WTC11 (cell line): ENCODE results near the gene PDPK1. TPM values are rescaled to one million over a fixed set of nuclear protein-coding genes. Genes with fewer than 3 reads are reported as not detected.

Source experiments
- ATAC-seq: fragments of 200-7000 bp; cut with Tn5 transposase; 2 replicates; pipeline ENCODE4 v1.10.0; 2021; ENCODE audit warnings: mild to moderate bottlenecking, moderate library complexity
- CTCF ChIA-PET: fragments of 300-600 bp; sonication (Branson Sonifier 250); formaldehyde crosslinking; loops from one replicate; lab custom pipeline; 2021; ENCODE audit warnings: antibody characterized with exemption; lab: Charles Lee
- POLR2A ChIA-PET: fragments of 350-600 bp; sonication (Branson Sonifier 250); formaldehyde crosslinking; loops from one replicate; lab custom pipeline; 2021; ENCODE audit warnings: antibody characterized with exemption; lab: Charles Lee
- DNase-seq: peaks from one replicate; pipeline ENCODE4 v3.0.0; 2021; ENCODE audit warnings: low spot score
- H3K27ac Mint-ChIP-seq: 2 replicates; pipeline ENCODE4 v1.8.0; 2021; ENCODE audit warnings: mixed read lengths
- H3K27me3 Mint-ChIP-seq: 2 replicates; pipeline ENCODE4 v1.8.0; 2021; ENCODE audit warnings: low read depth, mild to moderate bottlenecking, moderate library complexity, mixed read lengths
- H3K36me3 Mint-ChIP-seq: 2 replicates; pipeline ENCODE4 v1.8.0; 2021; ENCODE audit warnings: mixed read lengths
- H3K4me1 Mint-ChIP-seq: 2 replicates; pipeline ENCODE4 v1.8.0; 2022; ENCODE audit warnings: mixed read lengths
- H3K4me3 Mint-ChIP-seq: 2 replicates; pipeline ENCODE4 v1.8.0; 2021; ENCODE audit warnings: mild to moderate bottlenecking, moderate library complexity, mixed read lengths
- H3K9me3 Mint-ChIP-seq: 2 replicates; pipeline ENCODE4 v1.8.0; 2021; ENCODE audit warnings: mixed read lengths
- AFF4 ChIP-seq: sonication (generic); formaldehyde crosslinking; IDR thresholded peaks from 2 replicates; pipeline ENCODE4 v1.8.1; 2023; ENCODE audit warnings: mild to moderate bottlenecking, missing genetic modification reagents, borderline replicate concordance
- ATF6 ChIP-seq: sonication (generic); formaldehyde crosslinking; IDR thresholded peaks from 2 replicates; pipeline ENCODE4 v1.8.1; 2023; ENCODE audit warnings: mild to moderate bottlenecking, missing genetic modification reagents
- CREB1 ChIP-seq: sonication (generic); formaldehyde crosslinking; IDR thresholded peaks from 2 replicates; pipeline ENCODE4 v1.8.0; 2023; ENCODE audit warnings: mild to moderate bottlenecking, missing genetic modification reagents
- E2F4 ChIP-seq: sonication (generic); formaldehyde crosslinking; IDR thresholded peaks from 2 replicates; pipeline ENCODE4 v1.8.1; 2022; ENCODE audit warnings: low read depth, mild to moderate bottlenecking, moderate library complexity, missing genetic modification reagents, borderline replicate concordance
- ERG ChIP-seq: fragments of 250-450 bp; sonication (Bioruptor Pico); IDR thresholded peaks from 2 replicates; pipeline ENCODE4 v1.8.0; 2021; ENCODE audit warnings: mild to moderate bottlenecking
- ESRRA ChIP-seq: sonication (generic); formaldehyde crosslinking; IDR thresholded peaks from 2 replicates; pipeline ENCODE4 v1.8.1; 2022; ENCODE audit warnings: mild to moderate bottlenecking, missing genetic modification reagents, borderline replicate concordance
- FOXK1 ChIP-seq: sonication (generic); formaldehyde crosslinking; IDR thresholded peaks from 2 replicates; pipeline ENCODE4 v1.8.0; 2022; ENCODE audit warnings: mild to moderate bottlenecking, moderate library complexity, missing genetic modification reagents
- FOXP1 ChIP-seq: sonication (generic); formaldehyde crosslinking; IDR thresholded peaks from 2 replicates; pipeline ENCODE4 v1.8.0; 2022; ENCODE audit warnings: missing genetic modification reagents, mild to moderate bottlenecking, moderate library complexity, borderline replicate concordance
- GTF2I ChIP-seq: fragments of 250-450 bp; sonication (Bioruptor Pico); conservative IDR thresholded peaks from 2 replicates; pipeline ENCODE4 v1.4.0; 2021; ENCODE audit warnings: mild to moderate bottlenecking
- NFATC4 ChIP-seq: fragments of 250-450 bp; sonication (Bioruptor Pico); IDR thresholded peaks from 2 replicates; pipeline ENCODE4 v1.9.0; 2021; ENCODE audit warnings: mild to moderate bottlenecking
- RORB ChIP-seq: fragments of 250-450 bp; sonication (Bioruptor Pico); IDR thresholded peaks from 2 replicates; pipeline ENCODE4 v1.9.0; 2021; ENCODE audit warnings: mild to moderate bottlenecking
- SMAD3 ChIP-seq: sonication (generic); formaldehyde crosslinking; IDR thresholded peaks from 2 replicates; pipeline ENCODE4 v1.8.0; 2022; ENCODE audit warnings: missing genetic modification reagents, mild to moderate bottlenecking, borderline replicate concordance
- TEAD4 ChIP-seq: sonication (generic); formaldehyde crosslinking; IDR thresholded peaks from 2 replicates; pipeline ENCODE4 v1.8.0; 2022; ENCODE audit warnings: mild to moderate bottlenecking, missing genetic modification reagents
- TP53 ChIP-seq: sonication (generic); formaldehyde crosslinking; IDR thresholded peaks from 2 replicates; pipeline ENCODE4 v1.8.1; 2023; ENCODE audit warnings: mild to moderate bottlenecking, missing genetic modification reagents
- USF2 ChIP-seq: sonication (generic); formaldehyde crosslinking; IDR thresholded peaks from 2 replicates; pipeline ENCODE4 v1.8.1; 2023; ENCODE audit warnings: mild to moderate bottlenecking, missing genetic modification reagents, moderate library complexity
- ZBTB43 ChIP-seq: sonication (generic); formaldehyde crosslinking; IDR thresholded peaks from 2 replicates; pipeline ENCODE4 v1.8.1; 2023; ENCODE audit warnings: mild to moderate bottlenecking, missing genetic modification reagents
- ZNF138 ChIP-seq: sonication (generic); formaldehyde crosslinking; conservative IDR thresholded peaks from 2 replicates; pipeline ENCODE4 v1.8.1; 2022; ENCODE audit warnings: mild to moderate bottlenecking, moderate library complexity, missing genetic modification reagents
- total RNA-seq: library from RNA; stranded (reverse); gene quantifications from 3 replicates; pipeline ENCODE4 v1.2.3, GENCODE V29; 2021

Gene PDPK1
- total RNA-seq, 1 experiment from 2014 or later = 31.4 TPM

GRCh38 chr16:2595393-2596205 is 57.8 kb downstream of the PDPK1 start:
- TF ChIP-seq ESRRA (CRISPR knock-in tag) (no peak), RORB (no peak), AFF4 (CRISPR knock-in tag) (no peak), NFATC4 (no peak), CREB1 (CRISPR knock-in tag) (no peak), ERG (CRISPR knock-in tag) (no peak), TP53 (CRISPR knock-in tag) (no peak), FOXP1 (CRISPR knock-in tag) (no peak), USF2 (CRISPR knock-in tag) (no peak), ATF6 (CRISPR knock-in tag) (no peak), ZNF138 (CRISPR knock-in tag) (no peak), E2F4 (no peak), SMAD3 (CRISPR knock-in tag) (no peak), TEAD4 (CRISPR knock-in tag) (no peak), GTF2I (CRISPR knock-in tag) (no peak), ZBTB43 (CRISPR knock-in tag) (no peak), FOXK1 (no peak)
- no peak overlapping the region for H3K27ac Mint-ChIP-seq
- no peaks in the 10 kb centered on the region for H3K4me1 Mint-ChIP-seq
- no peaks in the 10 kb centered on the region for H3K36me3 Mint-ChIP-seq
- ChIA-PET POLR2A (no interaction called here), CTCF (no interaction called here)
- no peak overlapping the region for H3K4me3 Mint-ChIP-seq
- DNase-seq (no peak), ATAC-seq (no peak)
- H3K9me3 Mint-ChIP-seq = no peaks in the 10 kb centered on the region
- H3K27me3 Mint-ChIP-seq = no peaks in the 10 kb centered on the region
